Hepatocyte (in vitro differentiated cells): Measurements from ENCODE around the gene PRM3. TPM values are rescaled to one million over a fixed set of nuclear protein-coding genes. Genes with fewer than 3 reads are reported as not detected.

ENCODE experiments used
- DNase-seq: peaks from one replicate; pipeline ENCODE4 v3.0.0-alpha.2; 2016; ENCODE audit warnings: low spot score
- H2AFZ ChIP-seq: fragments of 200-600 bp; sonication (generic); 2 replicates; pipeline ENCODE4 v1.6.0; 2016; ENCODE audit warnings: antibody characterized with exemption, mild to moderate bottlenecking
- H3K27ac ChIP-seq: fragments of 200-600 bp; sonication (generic); 2 replicates; pipeline ENCODE4 v1.5.1; 2016; ENCODE audit warnings: mild to moderate bottlenecking
- H3K27me3 ChIP-seq: fragments of 200-600 bp; sonication (generic); 2 replicates; pipeline ENCODE4 v1.6.1; 2016
- H3K36me3 ChIP-seq: fragments of 200-600 bp; sonication (generic); replicated peaks from 2 replicates; pipeline ENCODE4 v1.5.1; 2016; ENCODE audit warnings: low read depth; ENCODE audit not compliant: insufficient read depth
- H3K4me1 ChIP-seq: fragments of 200-600 bp; sonication (generic); 2 replicates; pipeline ENCODE4 v1.5.1; 2016; ENCODE audit warnings: mild to moderate bottlenecking, moderate library complexity; ENCODE audit not compliant: insufficient read depth
- H3K4me2 ChIP-seq: fragments of 200-600 bp; sonication (generic); 2 replicates; pipeline ENCODE4 v1.6.0; 2016
- H3K4me3 ChIP-seq: fragments of 200-600 bp; sonication (generic); 2 replicates; pipeline ENCODE4 v1.5.1; 2016; ENCODE audit warnings: mild to moderate bottlenecking
- H3K79me2 ChIP-seq: fragments of 200-600 bp; sonication (generic); 2 replicates; pipeline ENCODE4 v1.6.0; 2017; ENCODE audit warnings: mild to moderate bottlenecking
- H3K9me2 ChIP-seq: fragments of 200-600 bp; sonication (generic); replicated peaks from 2 replicates; pipeline ENCODE4 v1.6.0; 2017; ENCODE audit warnings: mild to moderate bottlenecking; ENCODE audit not compliant: insufficient read depth
- H3K9me3 ChIP-seq: fragments of 200-600 bp; sonication (generic); 2 replicates; pipeline ENCODE4 v1.5.1; 2016; ENCODE audit warnings: low read depth, mild to moderate bottlenecking
- H4K20me1 ChIP-seq: fragments of 200-600 bp; sonication (generic); 2 replicates; pipeline ENCODE4 v1.6.0; 2016; ENCODE audit warnings: mild to moderate bottlenecking; ENCODE audit not compliant: insufficient read depth, poor library complexity, severe bottlenecking
- CTCF ChIP-seq: fragments of 200-600 bp; sonication (generic); IDR thresholded peaks from 2 replicates; pipeline ENCODE4 v1.5.1; 2016; ENCODE audit warnings: antibody characterized with exemption, mild to moderate bottlenecking; ENCODE audit not compliant: poor library complexity
- EZH2 ChIP-seq: fragments of 200-600 bp; sonication (generic); IDR thresholded peaks from 2 replicates; pipeline ENCODE4 v1.6.1; 2016; ENCODE audit warnings: antibody characterized with exemption, mild to moderate bottlenecking, borderline replicate concordance
- EZH2phosphoT487 ChIP-seq: fragments of 200-600 bp; sonication (generic); IDR thresholded peaks from one replicate; pipeline ENCODE4 v1.6.1; 2018; ENCODE audit warnings: antibody characterized with exemption, mild to moderate bottlenecking, low read depth, moderate library complexity; ENCODE audit not compliant: unreplicated experiment, severe bottlenecking
- WGBS: methylation state at CpG from one replicate; pipeline ENCODE4 v1.1.6; 2016; ENCODE audit warnings: low lambda C conversion rate; ENCODE audit errors: missing lambda C conversion rate; 5-methylcytosine and 5-hydroxymethylcytosine counted together
- polyA plus RNA-seq: library from polyadenylated mRNA; unstranded; fragments of >200 nt; fragmentation: Nextera tagmentation; extraction: Ambion mirVana; gene quantifications from 2 replicates; pipeline ENCODE4 v1.2.1, GENCODE V29; 2016
- total RNA-seq: library from RNA; depleted of rRNA; stranded (reverse); fragments of >200 nt; gene quantifications from 2 replicates; pipeline ENCODE4 v1.2.3, GENCODE V29; 2014

Gene PRM3
- total and polyA plus RNA-seq, 2 experiments from 2014 or later: not detected

- DNase-seq: no peak
- 72% methylated on average over 10 of the region's 10 CpGs for WGBS
- Histone ChIP-seq H4K20me1 (no peaks in the 10 kb centered on the region), H3K9me3 (no peaks in the 10 kb centered on the region), H3K27ac (no peak overlapping the region), H3K4me2 (no peak overlapping the region), H2AFZ (no peak overlapping the region), H3K4me1 (peaks cover 7% of the 10 kb centered on the region), H3K36me3 (no peaks in the 10 kb centered on the region), H3K79me2 (no peaks in the 10 kb centered on the region), H3K9me2 (no peaks in the 10 kb centered on the region), H3K27me3 (no peaks in the 10 kb centered on the region), H3K4me3 (no peak overlapping the region)
- TF ChIP-seq EZH2 (no peak), CTCF (no peak), EZH2phosphoT487 (no peak)
Observed at GRCh38 chr16:11320170-11320569, 46.7 kb upstream of the PRM3 start.

- Histone ChIP-seq H4K20me1 (no peaks in the 10 kb centered on the region), H2AFZ (no peak overlapping the region), H3K4me2 (no peak overlapping the region), H3K27ac (no peak overlapping the region), H3K36me3 (no peaks in the 10 kb centered on the region), H3K27me3 (no peaks in the 10 kb centered on the region), H3K79me2 (no peaks in the 10 kb centered on the region), H3K4me3 (no peak overlapping the region), H3K9me2 (no peaks in the 10 kb centered on the region), H3K4me1 (peaks cover 7% of the 10 kb centered on the region), H3K9me3 (no peaks in the 10 kb centered on the region)
- DNase-seq: no peak
- 76% methylated on average over 8 of the region's 8 CpGs for WGBS
- TF ChIP-seq CTCF (no peak), EZH2phosphoT487 (no peak), EZH2 (no peak)
Observed at GRCh38 chr16:11319529-11320146, 46.2 kb upstream of the PRM3 start.

GRCh38 chr16:11318817-11319216 is 45.4 kb upstream of the PRM3 start:
- H3K4me1 ChIP-seq: peaks cover 11% of the 10 kb centered on the region
- WGBS: 97% methylated on average over 8 of the region's 8 CpGs
- TF ChIP-seq CTCF (no peak), EZH2phosphoT487 (no peak), EZH2 (no peak)

More at GRCh38 chr16:11318817-11319216, 45.4 kb upstream of the PRM3 start:
- DNase-seq: no peak
- Histone ChIP-seq H3K9me3 (no peaks in the 10 kb centered on the region), H3K4me3 (no peak overlapping the region), H3K27me3 (no peaks in the 10 kb centered on the region), H4K20me1 (no peaks in the 10 kb centered on the region), H2AFZ (no peak overlapping the region), H3K36me3 (no peaks in the 10 kb centered on the region), H3K4me2 (no peak overlapping the region), H3K9me2 (no peaks in the 10 kb centered on the region), H3K79me2 (no peaks in the 10 kb centered on the region), H3K27ac (no peak overlapping the region)
